DND-41 (cell line): ENCODE measurements around the gene SYT15B.
"Not testable (repeated sequence)": the region's sequence is repeated elsewhere in the genome, so short reads cannot be mapped to it uniquely, and the experiment has no call there.

ENCODE experiments used
- CTCF ChIP-seq: IDR thresholded peaks from 2 replicates; pipeline ENCODE4 v1.5.1; 2012; ENCODE audit warnings: borderline replicate concordance, low read length, moderate library complexity, mild to moderate bottlenecking; ENCODE audit not compliant: poor library complexity, severe bottlenecking; ENCODE audit errors: extremely low read depth
- EZH2 ChIP-seq: IDR thresholded peaks from 3 replicates; pipeline ENCODE4 v1.6.1; 2012; ENCODE audit warnings: borderline replicate concordance, low read depth, mild to moderate bottlenecking, moderate library complexity, low read length, inconsistent platforms; ENCODE audit not compliant: severe bottlenecking

- TF ChIP-seq CTCF, EZH2: not testable (repeated sequence)
Measured at GRCh38 chr10:47753176-47753575, 10.2 kb downstream of the SYT15B start.
